A549 (cell line): ENCODE data around the gene GRK5. TPM values are rescaled to one million over a fixed set of nuclear protein-coding genes. Genes with fewer than 3 reads are reported as not detected.

Experiments
- ATAC-seq, 2 experiments: fragments of 200-7000 bp in 1 of 2; fragments of >200 bp in 1 of 2; cut with Nextera tagmentation in 1 of 2; cut with Tn5 transposase in 1 of 2; 3 replicates each; pipeline versions ENCODE4 v1.8.0 to v1.9.1; 2018 to 2020; ENCODE audit warnings: mild to moderate bottlenecking in 1 of 2, moderate library complexity in 1 of 2
- CTCF ChIA-PET: fragments of 300-600 bp; sonication (Branson Sonifier 250); formaldehyde crosslinking; extraction: SDS; loops from one replicate; lab custom pipeline; 2021; ENCODE audit warnings: antibody characterized with exemption, inconsistent platforms; lab: Yijun Ruan, JAX
- POLR2A ChIA-PET: fragments of 350-600 bp; formaldehyde crosslinking; extraction: SDS; loops from one replicate; lab custom pipeline; 2021; ENCODE audit warnings: antibody characterized with exemption, inconsistent platforms; lab: Yijun Ruan, JAX
- DNase-seq, 2 experiments: peaks; one replicate each; pipeline versions ENCODE4 v3.0.0 to v3.0.0-alpha.2; 2011 to 2016; ENCODE audit warnings: low read depth in 1 of 2, low spot score in 1 of 2
- FAIRE-seq: peaks from 2 replicates; lab custom pipeline; 2011; peaks lifted over from hg19 to GRCh38; lab: Jason Lieb, UNC
- H3K27ac ChIP-seq, 2 experiments: fragments of >200 bp; sonication (Bioruptor Twin); formaldehyde crosslinking; 3 replicates each; pipeline ENCODE4 v1.5.1; 2016 to 2017
- H3K4me1 ChIP-seq: fragments of >200 bp; sonication (Bioruptor Twin); formaldehyde crosslinking; 3 replicates; pipeline ENCODE4 v1.6.1; 2016
- H3K4me2 ChIP-seq: fragments of >200 bp; sonication (Bioruptor Twin); formaldehyde crosslinking; 3 replicates; pipeline ENCODE4 v1.6.1; 2016
- H3K4me3 ChIP-seq: fragments of >200 bp; sonication (Bioruptor Twin); formaldehyde crosslinking; 3 replicates; pipeline ENCODE4 v1.5.1; 2016
- H3K9me3 ChIP-seq: fragments of >200 bp; sonication (Bioruptor Twin); formaldehyde crosslinking; 3 replicates; pipeline ENCODE4 v1.6.1; 2016
- ELK1 ChIP-seq: fragments of 150-350 bp; IDR thresholded peaks from 2 replicates; pipeline ENCODE4 v1.6.1; 2014; ENCODE audit warnings: low read depth, mild to moderate bottlenecking, low read length
- FOSB ChIP-seq: fragments of 250-450 bp; sonication (Bioruptor Pico); IDR thresholded peaks from 2 replicates; pipeline ENCODE4 v1.5.0; 2020; ENCODE audit warnings: mild to moderate bottlenecking, moderate library complexity
- FOSL2 ChIP-seq, 2 experiments: fragments of 450-650 bp in 1 of 2; fragments of >200 bp in 1 of 2; sonication (Bioruptor Twin) in 1 of 2; formaldehyde crosslinking; IDR thresholded peaks; 2 replicates each; pipeline versions ENCODE4 v1.5.0 to v1.6.1; 2016 to 2020; ENCODE audit warnings: mild to moderate bottlenecking in 1 of 2, moderate library complexity in 1 of 2
- FOXS1 ChIP-seq: fragments of 250-450 bp; sonication (Bioruptor Pico); IDR thresholded peaks from 2 replicates; pipeline ENCODE4 v1.5.0; 2020; ENCODE audit warnings: mild to moderate bottlenecking, moderate library complexity
- HMGXB4 ChIP-seq: fragments of 250-450 bp; sonication (Bioruptor Pico); IDR thresholded peaks from 2 replicates; pipeline ENCODE4 v1.5.0; 2021; ENCODE audit warnings: mild to moderate bottlenecking, moderate library complexity, borderline replicate concordance
- KDM1A ChIP-seq: fragments of 200-600 bp; sonication (generic); IDR thresholded peaks from 2 replicates; pipeline ENCODE4 v1.6.1; 2016; ENCODE audit warnings: low read depth, mild to moderate bottlenecking
- MAX ChIP-seq: IDR thresholded peaks from 2 replicates; pipeline ENCODE4 v1.6.1; 2012
- NPAS2 ChIP-seq: fragments of 250-450 bp; sonication (Bioruptor Pico); IDR thresholded peaks from 2 replicates; pipeline ENCODE4 v1.8.0; 2022; ENCODE audit warnings: mild to moderate bottlenecking, moderate library complexity, borderline replicate concordance
- PBX3 ChIP-seq: IDR thresholded peaks from 2 replicates; pipeline ENCODE4 v1.6.1; 2012
- POLR2A ChIP-seq: IDR thresholded peaks from 2 replicates; pipeline ENCODE4 v1.6.1; 2012; ENCODE audit warnings: mild to moderate bottlenecking, low read length
- RARB ChIP-seq: fragments of 250-450 bp; sonication (Bioruptor Pico); IDR thresholded peaks from 2 replicates; pipeline ENCODE4 v1.8.0; 2021; ENCODE audit warnings: mild to moderate bottlenecking, moderate library complexity
- REST ChIP-seq: fragments of 200-600 bp; sonication (generic); IDR thresholded peaks from 2 replicates; pipeline ENCODE4 v1.6.1; 2016; ENCODE audit warnings: antibody characterized with exemption, mild to moderate bottlenecking, moderate library complexity
- SMC3 ChIP-seq: fragments of >200 bp; sonication (Bioruptor Twin); formaldehyde crosslinking; IDR thresholded peaks from 3 replicates; pipeline ENCODE4 v1.6.1; 2018; ENCODE audit warnings: inconsistent platforms
- TP53 ChIP-seq: fragments of 250-450 bp; sonication (Bioruptor Pico); IDR thresholded peaks from 2 replicates; pipeline ENCODE4 v1.5.0; 2021; ENCODE audit warnings: mild to moderate bottlenecking, moderate library complexity
- WGBS: methylation state at CpG from one replicate; pipeline ENCODE4 v1.1.6; 2017; ENCODE audit errors: missing lambda C conversion rate; 5-methylcytosine and 5-hydroxymethylcytosine counted together
- polyA plus RNA-seq, 4 experiments: library from polyadenylated mRNA; depleted of rRNA in 3 of 4; stranded (reverse); fragments of >200 nt; fragmentation: RNase III in 1 of 4; extraction: RNeasy Plus Mini Kit Qiagen cat#74134 plus additional on column Dnase treatment in 1 of 4; gene quantifications; 2 replicates in 3 of 4; 3 replicates in 1 of 4; pipeline ENCODE4 v1.2.3, GENCODE V29; 2011 to 2017

GRK5 gene
- polyA plus RNA-seq, 2 of the 4 experiments (the other 2 are of a cell fraction): 5.0 to 7.9 TPM

- CTCF ChIA-PET: interaction anchor here (0.7 to 2.2 kb wide), 4 partner anchors 8 to 229 kb away, joined by 3 to 9 read pairs (median 5); partner anchors contain the start of gene GRK5
- no peak for DNase-seq
These were observed 8.0 kb downstream of the GRK5 start for GRCh38 chr10:119215371-119215770.

More at GRCh38 chr10:119215371-119215770, 8.0 kb downstream of the GRK5 start:
- no peak for TF ChIP-seq POLR2A
- no peak for TF ChIP-seq FOXS1 (CRISPR knock-in tag)
- no peak for TF ChIP-seq NPAS2
- no peak for TF ChIP-seq MAX
- no peak for TF ChIP-seq TP53
- no peak for TF ChIP-seq HMGXB4 (CRISPR knock-in tag)
- TF ChIP-seq PBX3: no peak
- no peak for TF ChIP-seq FOSL2 (IDR thresholded peaks at IDR 0.05)
- no peak for TF ChIP-seq FOSL2 (CRISPR knock-in tag; IDR thresholded peaks at IDR 0.05)
- no peak for TF ChIP-seq SMC3
- no peak for TF ChIP-seq FOSB
- no peak for TF ChIP-seq ELK1
- TF ChIP-seq REST: no peak
- TF ChIP-seq RARB (CRISPR knock-in tag): no peak
- no peak for TF ChIP-seq KDM1A
- H3K4me2 ChIP-seq: no peak overlapping the region
- POLR2A ChIA-PET: no interaction called here
- ATAC-seq (no peak), FAIRE-seq (no peak)
- 82% methylated on average over 2 of the region's 2 CpGs for WGBS
- no peak overlapping the region for H3K4me3 ChIP-seq
- H3K9me3 ChIP-seq: no peaks in the 10 kb centered on the region
- no peak overlapping the region for H3K27ac ChIP-seq
- H3K4me1 ChIP-seq: peaks cover 8% of the 10 kb centered on the region; the same call in 2 of the 3 replicates
